ENCODE data around the gene SCYGR7.

The SCYGR7 gene

GRCh38 chr2:227759411-227760118 is 31.4 kb downstream of the SCYGR7 start:
- DNase-seq (ENCODE audit: low spot score), result no peak

DNA sequence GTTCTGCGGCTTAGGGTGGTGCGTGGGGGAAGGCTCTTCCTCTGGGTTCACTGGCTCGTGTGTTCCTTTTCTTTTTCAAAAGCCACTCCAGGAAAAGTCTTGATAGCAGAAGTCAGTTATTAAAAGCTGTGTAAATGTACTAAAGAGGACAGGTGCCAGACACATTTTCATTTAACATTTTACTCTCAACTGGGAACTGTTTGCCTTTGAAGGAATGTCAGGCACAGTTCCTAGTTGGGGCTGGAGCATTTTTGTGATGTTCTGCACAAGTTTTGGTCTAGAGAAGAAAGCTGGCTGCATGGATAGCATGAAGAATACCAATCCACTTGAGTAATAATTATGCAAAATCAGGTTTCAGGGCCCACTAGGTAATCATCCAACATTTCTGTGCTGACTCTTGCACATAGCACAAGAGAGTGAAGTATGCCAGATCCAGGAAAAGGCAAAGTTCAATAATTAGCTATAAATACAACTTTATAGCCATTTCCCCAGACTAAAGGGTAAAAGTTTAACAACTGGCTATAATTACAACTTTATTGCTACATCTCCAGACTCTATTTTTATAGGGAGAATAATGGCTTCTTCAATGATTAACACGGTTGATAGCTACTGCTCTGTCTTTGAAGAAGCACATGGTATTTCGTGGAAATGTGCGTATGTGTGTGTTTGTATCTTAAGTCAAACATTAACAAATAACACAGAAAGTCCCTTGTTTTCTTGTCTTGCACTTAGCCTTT is 33.8 kb downstream of the SCYGR7 start:
- no peak for DNase-seq (ENCODE audit: low spot score)

- no peak for DNase-seq (ENCODE audit: low spot score)
Observed at GRCh38 chr2:227765788-227766372, 37.7 kb downstream of the SCYGR7 start.

- peak; percentile 88 for DNase-seq (ENCODE audit: low spot score)
Observed at GRCh38 chr2:227766373-227766883, 38.3 kb downstream of the SCYGR7 start.

DNA sequence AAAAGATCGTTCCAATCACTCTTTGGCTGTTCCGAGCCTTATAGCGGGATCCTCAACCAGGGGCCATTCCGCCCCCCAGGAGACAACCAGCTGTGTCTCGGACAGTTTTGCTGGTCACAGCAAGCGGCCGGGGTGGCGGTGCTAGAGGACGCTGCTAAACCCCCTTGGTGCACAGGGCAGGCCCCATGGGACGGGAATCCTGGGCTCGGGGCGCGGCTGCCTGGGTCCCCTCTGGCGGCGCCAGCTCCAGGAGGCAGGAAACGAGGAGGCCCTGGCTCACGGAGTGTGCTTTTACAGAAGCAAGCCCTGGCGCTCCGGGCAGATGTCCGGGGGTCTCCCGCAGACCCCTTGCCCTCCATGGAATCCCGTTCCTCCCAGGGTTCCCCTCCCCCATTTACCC is 39.7 kb downstream of the SCYGR7 start:
- no peak for DNase-seq (ENCODE audit: low spot score)

- DNase-seq (ENCODE audit: low spot score), result no peak
Observed at GRCh38 chr2:227772197-227772661, 44.1 kb downstream of the SCYGR7 start.

DNA sequence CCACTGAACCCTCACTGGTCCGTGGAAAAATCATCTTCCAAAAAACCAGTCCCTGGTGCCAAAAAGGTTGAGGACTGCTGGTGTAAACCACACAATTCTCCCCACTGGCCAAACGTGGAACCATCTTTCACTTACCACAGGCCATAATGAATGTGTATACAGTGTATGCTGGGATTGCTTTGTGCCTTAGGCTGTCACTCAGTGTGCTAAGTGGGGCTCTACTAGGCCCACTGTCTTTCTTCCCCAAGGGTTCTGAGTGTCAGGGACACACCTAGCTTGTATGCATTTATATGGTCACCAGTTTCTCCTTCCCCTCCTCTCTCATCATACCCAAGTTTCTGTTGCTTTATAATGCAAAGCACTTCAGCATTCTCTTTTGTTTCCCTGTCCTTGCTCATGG is 44.8 kb downstream of the SCYGR7 start:
- no peak for DNase-seq (ENCODE audit: low spot score)

GRCh38 chr2:227774011-227774624 is 46.0 kb downstream of the SCYGR7 start:
- DNase-seq (ENCODE audit: low spot score), result no peak

- no peak for DNase-seq (ENCODE audit: low spot score)
Observed at GRCh38 chr2:227774895-227775842, 47.0 kb downstream of the SCYGR7 start.

All from HuH-7.5 (cell line).